NCI-H1417 (cell line): ENCODE measurements around the gene SPEM1.

Experiments used
- DNase-seq, 3 experiments: peaks; one replicate each; lab custom pipeline; 2025; lab: John Stamatoyannopoulos, UW

SPEM1 gene

DNA sequence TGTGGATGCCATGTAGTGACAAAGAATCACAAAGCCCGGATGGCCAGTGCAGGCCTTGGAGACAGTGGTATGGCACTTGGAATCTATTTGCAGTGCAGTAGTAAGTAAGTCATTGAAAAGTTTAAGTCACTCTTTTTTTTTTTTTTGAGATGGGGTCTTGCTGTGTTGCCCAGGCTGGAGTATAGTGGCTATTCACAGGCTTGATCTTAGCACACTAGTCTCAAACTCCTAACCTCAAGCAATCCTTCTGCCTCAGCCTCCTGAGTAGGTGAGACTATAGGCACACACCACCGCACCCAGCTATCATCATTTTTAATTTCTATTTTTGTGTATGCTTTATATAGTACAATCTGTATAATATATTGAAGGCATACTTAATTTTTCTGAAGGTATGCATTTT, 21.5 kb upstream of the SPEM1 start:
- DNase-seq: no peak

DNA sequence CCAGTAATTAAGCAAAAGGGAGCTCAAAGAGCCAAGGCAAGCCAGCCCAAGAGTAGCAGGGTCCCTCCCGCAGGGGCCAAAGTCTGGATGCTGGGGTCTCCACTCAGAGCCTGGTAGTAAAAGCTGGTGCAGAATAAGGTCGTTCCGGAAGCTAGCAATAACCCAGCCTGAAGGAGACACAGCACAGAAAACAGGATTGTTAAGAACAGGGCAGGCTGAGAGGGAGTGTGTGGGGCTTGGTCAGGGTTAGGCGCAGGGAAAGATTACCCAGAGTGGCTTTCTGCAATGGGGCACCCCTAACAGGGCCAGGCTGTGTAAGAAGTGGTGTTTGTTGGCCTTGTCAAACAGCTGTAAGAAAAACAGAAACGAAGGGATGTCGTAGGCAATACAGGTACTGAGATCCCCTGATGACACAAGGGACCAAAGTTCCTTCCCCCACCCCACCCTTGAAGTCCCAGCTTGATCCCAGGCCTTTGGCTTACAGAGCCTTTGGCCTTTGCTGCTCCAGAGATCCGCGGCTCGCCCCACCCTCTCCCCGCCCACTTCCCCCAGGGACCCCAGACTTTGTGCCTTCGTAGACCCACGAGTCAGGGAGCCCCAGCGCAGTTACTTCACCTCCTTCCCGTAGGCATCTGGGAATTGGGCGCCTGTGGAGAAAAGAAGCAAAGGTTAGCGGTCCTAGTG, 16.9 kb upstream of the SPEM1 start:
- peak in 2 of 3 experiments; percentile 68 to 71 for DNase-seq

DNA sequence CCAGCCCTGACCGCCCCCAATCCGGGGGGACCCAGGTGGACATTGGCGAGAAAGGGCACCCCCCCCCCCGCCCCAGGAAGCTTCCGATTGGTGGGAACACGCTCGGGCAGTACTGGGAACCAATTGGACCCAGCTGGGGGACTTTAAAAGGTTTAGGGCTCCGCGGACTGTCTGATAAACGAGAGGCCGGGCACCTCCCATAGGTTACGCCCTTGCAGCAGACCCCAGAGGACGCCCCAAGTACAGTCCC, 16.5 kb upstream of the SPEM1 start:
- DNase-seq: peak in 2 of 3 experiments; percentile 82 to 89

DNA sequence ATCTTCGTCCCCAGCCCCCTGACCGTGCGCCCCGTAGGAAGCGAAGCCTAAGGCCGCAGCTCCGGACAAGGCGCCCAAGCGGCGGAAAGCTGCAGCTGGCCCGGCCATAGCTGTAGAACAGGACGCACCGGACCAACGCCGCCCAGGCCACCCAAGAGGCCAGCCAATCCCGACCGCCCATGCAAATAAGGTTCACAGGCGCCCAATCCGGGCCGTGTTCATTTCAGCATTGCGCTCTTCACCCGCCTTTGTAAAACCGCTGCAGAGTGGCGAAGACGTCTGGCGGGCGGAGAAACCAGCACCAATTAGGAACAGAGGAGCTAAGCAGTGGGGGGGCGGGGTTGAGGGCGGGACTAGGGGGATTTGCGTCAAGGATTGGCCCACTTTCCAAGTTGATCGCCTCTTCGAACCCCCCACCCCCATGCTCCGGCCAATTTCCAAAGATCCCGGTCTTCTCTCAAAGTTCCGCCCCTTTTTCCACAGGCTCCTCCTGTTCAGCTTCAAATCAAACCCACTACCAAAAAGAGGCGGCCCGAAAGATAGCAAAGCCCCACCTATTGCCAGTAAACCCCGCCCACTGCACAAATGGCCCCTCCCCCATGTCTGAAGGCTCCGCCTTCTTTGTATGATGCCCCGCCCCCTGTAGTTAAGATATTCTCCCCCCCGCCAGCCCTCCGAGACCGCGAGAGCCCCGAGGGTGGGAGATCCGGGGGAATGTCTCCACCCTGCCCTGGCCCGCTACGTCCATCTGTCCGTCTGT, 16.0 kb upstream of the SPEM1 start, which contains the start of gene TMEM256:
TMEM256 (minus strand) TSS at position 121 of the 760 bp plus-strand sequence; CDS start at position 108, 13 bp downstream.
- DNase-seq: peak; percentile 94 to 98 (median 95)

DNA sequence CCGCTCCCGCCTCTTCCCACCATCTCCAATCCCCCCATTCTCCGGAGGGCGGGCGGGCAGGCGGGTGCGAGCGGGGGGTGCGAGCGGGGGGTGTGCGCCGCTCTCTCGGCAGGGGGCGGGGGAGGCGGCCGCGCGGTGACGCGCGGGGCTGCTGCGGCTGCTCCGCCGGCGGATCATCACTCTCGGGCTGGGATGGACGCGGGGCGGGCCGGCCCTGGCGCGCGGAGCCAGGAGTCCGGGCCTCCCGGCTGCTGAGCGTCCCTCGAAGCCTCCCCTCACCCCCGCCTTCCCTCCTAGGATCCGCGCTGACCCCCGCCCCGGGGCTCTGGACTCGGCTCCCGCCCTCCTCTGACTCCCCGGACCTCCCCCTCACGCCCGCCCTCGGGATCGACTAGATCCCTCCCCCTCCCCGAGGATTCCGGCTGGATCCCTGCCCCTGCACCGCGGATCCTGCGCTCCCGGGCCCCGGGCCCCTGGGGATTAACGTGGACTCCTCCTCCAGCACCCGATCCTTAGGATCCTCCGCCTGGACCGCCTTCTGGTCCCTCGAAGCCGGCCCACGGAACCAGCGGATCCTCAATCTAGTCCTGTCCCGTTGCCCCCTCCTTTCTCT, 15.3 kb upstream of the SPEM1 start:
- peak; percentile 49 to 75 (median 56) for DNase-seq

DNA sequence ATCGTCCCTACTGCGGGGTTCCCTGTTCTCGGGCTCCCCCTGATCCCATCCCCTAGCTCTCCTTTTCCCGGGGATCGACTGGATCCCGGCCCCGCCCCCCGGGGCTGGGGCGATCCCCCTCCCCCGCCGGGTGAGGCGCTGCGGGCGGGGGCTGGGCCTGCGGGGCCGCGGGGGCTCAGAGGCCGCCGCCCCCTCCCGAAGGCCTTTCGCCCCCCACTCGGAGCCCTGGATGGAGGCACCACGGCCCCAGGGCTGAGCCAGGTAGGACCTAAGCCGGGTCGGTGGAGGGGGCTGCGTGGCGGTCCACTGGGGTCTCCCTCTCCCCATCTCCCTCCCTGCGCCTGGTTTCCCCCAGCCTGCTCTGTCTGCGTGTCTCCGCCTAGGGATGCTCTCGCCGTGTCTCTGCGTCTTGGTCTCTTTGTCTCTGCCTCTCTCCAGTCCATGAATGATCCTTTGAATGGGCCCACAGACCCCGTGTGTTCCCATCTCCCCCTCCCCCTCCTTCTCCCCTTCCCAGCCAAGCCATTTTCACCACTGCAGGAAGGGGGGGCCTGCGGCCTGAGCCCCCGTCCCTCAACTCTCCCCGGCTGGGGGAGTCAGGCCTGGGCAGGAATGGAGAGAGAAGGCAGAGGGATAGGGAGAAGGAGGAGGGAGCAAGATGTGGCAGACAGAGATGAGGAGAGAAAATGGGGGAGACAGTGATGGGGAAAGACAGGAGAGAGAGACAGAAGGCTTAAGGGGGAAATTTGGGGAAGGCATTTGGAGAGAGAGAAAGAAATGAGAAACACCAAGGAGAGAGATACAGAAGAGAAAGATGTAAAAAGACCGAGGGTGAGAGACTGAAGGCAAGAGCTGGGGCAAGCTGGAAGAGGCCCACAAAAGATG, 14.5 kb upstream of the SPEM1 start:
- peak in 2 of 3 experiments; percentile 7 to 23 for DNase-seq

DNA sequence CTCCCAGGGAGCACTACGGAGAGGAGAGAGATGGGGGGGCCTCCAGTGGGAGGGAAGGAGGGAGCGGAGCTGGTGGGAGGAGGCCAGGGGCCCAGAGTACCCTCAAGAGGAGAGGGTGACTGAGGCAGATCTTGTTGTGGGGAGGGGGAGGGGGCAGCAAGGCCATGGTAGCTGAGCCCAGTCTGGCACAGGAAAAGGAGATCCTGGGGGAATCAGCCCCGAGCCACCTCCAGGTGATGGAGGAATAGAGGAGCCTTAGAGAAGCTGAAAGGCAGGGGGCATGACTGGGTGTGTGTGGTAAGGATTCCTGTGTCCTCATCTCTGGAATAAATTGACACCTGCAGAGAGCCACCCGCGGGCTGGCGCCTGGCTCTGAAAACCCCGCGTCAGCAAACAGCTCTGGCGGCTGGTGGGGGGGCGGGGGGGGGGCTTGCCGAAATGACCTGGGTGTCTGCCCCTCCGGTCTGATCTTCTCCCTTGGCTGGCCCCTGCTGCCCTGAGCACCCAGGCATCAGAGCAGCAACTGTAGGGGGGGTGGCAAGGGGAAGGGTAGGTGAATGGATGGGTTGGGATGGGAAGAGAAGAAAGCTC, 13.8 kb upstream of the SPEM1 start:
- DNase-seq: peak in 2 of 3 experiments; percentile 6 to 44

DNA sequence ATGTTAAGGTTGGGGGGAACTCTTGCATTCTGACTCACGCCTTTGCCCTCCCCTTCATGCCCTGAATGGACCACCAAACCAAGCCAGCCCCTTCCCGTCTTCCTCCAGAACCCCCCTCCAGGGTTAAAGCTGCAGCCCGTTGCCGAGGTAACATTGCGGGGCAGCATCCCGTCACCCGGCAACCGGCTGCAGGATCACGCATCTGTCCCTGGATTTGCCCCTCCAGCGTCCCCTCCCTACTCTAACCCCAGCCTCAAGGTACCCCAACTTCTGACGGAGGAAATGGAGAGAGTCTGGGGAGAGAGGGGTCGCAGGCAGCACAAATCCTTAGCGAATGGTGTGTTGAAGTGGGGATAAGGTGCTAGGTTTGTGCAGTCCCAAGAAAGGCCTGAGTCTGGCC, 13.0 kb upstream of the SPEM1 start:
- no peak for DNase-seq

DNA sequence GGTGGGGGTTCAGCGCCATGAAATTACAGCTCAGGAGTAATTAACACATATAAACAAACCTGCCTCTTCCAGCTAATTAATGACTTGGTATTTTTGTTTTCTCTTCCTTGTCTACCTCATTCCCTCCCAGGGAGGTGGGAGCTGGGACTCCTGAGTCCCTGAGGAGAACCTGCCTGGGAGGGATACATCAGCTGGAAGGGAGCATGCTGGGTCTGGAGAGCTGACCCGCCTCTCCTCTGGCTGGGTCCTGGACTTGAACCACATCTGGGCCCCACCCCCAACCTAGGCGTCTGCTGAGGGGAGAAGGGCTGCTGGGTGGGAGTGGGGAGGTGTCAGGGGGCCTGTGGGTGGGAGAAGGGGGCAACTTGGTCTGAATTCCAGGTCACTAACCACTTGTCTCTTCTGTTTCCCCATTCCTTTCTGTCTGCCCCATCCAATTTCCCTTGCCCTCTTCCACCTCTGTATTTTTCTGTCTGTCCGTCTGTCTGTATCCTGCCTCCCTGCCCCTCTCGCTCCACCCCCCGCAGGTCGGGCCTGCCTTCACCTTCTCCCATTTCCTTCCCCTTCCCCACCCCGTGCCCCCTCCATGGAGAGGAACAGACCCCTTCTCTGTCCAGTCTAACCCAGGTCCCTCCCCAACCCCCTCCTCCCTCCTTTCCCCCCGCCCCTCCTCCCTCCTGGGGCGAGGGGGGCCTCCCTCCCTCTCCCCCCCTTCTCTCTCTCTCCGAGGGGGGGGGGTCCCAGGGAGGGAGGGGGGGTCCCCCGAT, 12.5 kb upstream of the SPEM1 start, which contains the start of gene NLGN2:
NLGN2 (plus strand) TSS at position 361 of the 767 bp plus-strand sequence. CDS start 411 bp downstream, outside the sequence.
- no peak for DNase-seq

DNA sequence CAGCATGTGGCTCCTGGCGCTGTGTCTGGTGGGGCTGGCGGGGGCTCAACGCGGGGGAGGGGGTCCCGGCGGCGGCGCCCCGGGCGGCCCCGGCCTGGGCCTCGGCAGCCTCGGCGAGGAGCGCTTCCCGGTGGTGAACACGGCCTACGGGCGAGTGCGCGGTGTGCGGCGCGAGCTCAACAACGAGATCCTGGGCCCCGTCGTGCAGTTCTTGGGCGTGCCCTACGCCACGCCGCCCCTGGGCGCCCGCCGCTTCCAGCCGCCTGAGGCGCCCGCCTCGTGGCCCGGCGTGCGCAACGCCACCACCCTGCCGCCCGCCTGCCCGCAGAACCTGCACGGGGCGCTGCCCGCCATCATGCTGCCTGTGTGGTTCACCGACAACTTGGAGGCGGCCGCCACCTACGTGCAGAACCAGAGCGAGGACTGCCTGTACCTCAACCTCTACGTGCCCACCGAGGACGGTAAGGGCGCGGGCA, 11.8 kb upstream of the SPEM1 start:
- no peak for DNase-seq

DNA sequence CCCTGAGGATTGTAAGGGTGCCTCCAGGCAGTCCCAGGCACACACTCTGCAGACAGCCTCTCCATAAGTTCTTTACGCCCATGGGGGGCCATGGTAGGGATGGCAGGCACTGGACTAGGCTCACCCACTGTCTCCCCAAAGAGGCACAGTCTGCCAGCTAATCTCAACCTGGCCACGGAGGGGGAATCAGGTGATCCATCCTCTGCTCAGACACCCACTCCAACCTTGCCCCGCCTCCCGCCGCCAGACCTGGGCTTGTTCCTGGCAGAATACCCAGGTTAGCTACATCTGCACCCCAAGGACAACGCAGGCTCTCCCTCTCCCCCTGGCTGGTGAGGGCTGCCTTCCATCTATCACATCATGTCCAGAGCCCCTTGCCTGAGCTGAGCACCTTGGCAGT, 11.3 kb upstream of the SPEM1 start:
- no peak for DNase-seq

DNA sequence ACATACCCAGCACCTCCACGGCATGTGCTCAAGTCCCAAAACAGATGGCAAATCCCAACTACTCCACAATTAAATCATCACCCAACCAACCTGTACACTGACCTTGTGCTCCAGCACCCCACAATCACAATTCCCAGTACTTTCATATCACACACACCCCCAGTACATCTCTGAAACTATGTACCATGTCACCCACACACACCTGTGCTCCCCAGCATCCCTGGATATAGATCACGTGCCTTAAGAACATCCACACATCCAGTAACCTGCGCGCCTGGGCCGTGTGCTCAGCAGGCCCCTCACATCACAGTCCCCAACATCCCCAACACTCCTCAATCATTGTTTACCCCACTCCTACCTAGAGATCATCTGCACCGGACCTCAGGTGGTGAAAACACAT, 10.4 kb upstream of the SPEM1 start:
- no peak for DNase-seq

DNA sequence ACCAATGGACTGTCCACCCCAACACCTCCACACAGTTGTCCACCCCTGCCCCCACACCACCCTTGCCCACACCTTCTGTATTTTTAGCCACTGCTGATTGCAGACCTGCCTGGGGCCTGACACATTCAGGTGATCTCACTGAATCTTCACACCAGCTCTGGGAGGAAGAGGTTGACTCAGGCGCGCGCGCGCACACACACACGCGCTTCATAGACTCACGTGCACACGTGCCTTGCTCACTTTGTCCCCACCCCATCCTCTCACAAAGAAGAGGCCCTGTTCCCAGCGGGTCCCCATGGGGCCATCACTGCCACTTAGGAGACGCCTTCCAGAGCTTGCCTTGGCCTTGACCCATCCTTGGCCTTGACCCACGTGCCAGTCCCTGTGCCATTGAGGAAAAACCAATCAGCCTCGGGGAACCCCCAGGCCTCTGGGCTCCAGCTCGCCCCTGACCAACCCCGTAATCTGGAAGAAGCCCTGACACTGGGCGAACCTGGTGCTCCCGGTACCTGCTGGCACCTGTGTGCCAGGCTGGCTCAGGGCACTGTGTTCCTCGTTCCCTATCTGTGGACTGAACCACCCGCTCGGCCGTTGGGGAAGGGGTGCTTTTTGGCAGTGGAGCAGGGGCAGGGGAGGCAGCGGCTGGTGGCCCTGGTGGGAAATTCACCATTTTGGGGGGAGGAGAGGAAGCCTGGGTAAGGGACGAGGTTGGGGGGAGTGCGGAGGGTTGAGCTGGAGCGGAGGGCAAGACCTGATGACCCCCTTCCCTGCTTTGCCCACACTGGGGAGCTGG, 9.3 kb upstream of the SPEM1 start:
- DNase-seq: no peak

DNA sequence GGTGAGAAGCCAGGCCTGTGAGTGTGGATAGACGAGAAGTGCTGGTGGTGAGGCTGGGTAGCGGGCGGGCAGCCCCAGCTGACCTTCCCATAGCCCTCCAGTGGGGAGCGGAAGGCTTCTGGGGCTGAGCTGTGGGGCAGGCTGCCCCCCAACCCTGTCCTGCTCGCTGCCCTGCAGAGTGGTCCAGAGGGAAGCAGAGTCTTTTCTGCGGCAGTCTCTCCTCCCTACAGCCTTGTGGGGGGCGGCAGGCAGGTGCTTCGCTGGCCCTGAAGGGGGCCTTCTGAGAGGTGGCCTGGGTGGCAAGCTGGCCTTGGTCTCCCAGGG, 8.7 kb upstream of the SPEM1 start:
- no peak for DNase-seq

DNA sequence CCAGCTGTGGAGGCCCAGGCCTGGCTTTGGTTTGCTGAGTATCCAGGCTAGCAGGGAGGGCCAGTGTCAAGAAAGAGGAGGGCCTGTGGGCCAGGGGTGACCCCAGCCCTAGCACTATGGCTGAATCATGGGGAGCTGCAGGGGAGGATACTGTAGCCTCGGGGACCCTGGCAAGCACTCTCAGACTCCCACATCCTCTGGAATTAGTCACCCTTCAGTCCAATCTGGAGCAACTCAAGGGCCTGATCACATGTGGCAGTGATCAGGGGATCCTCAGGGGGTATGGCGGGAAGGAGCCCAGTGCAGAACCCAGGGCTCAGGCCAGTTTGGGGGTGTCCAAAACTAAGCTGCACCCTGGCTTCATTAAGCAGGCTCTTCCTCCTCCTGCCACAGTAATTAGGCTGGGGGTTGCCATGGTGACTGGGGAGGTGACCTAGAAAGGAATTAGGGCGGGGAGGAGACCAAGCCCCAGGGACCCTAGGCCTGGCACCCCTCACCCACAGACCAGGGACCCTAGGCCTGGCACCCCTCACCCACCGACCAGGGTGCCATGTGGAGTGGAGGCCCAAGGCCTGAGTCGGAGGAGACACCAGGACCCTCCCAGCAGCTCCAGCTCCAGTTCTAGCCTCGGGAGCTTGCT, 6.7 kb upstream of the SPEM1 start:
- DNase-seq: no peak

DNA sequence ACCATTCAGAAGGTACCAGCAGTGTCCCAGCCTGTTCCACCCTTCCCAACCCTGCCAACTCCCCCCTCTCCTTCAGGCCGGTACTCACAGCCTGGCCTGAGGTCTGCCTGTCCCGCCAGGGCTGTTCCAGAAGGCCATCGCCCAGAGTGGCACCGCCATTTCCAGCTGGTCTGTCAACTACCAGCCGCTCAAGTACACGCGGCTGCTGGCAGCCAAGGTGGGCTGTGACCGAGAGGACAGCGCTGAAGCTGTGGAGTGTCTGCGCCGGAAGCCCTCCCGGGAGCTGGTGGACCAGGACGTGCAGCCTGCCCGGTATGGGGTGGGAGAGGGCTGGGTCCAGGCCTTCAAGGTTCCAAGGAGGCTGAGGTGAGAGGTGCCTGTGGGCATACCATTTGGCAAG, 5.3 kb upstream of the SPEM1 start:
- DNase-seq: no peak

DNA sequence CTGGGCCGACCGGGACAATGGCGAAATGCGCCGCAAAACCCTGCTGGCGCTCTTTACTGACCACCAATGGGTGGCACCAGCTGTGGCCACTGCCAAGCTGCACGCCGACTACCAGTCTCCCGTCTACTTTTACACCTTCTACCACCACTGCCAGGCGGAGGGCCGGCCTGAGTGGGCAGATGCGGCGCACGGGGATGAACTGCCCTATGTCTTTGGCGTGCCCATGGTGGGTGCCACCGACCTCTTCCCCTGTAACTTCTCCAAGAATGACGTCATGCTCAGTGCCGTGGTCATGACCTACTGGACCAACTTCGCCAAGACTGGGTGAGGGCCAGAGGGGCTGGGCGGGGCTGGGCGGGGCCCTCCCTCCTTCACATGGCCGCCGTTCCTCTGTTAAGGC, 4.3 kb upstream of the SPEM1 start:
- no peak for DNase-seq

DNA sequence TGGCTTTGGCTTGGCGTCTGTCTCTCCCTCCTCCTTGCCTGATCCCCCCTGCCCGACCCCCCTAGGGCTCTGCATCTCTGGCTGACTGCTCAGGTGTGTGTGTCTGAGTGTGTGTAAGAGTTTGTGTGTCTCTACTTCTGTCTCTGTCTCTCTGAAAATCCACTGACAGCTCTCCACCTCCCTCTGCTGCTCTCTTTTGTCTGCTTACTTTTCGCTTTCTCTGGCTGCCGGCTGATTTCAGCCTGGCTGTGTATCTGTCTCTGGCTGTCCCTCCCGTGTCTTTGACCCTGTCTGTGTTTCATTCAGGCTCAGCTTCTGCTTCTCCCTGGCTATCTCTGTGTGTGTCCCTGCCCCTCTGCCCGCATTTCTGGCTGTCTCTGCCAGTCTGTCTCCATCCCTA, 3.8 kb upstream of the SPEM1 start:
- DNase-seq: no peak

DNA sequence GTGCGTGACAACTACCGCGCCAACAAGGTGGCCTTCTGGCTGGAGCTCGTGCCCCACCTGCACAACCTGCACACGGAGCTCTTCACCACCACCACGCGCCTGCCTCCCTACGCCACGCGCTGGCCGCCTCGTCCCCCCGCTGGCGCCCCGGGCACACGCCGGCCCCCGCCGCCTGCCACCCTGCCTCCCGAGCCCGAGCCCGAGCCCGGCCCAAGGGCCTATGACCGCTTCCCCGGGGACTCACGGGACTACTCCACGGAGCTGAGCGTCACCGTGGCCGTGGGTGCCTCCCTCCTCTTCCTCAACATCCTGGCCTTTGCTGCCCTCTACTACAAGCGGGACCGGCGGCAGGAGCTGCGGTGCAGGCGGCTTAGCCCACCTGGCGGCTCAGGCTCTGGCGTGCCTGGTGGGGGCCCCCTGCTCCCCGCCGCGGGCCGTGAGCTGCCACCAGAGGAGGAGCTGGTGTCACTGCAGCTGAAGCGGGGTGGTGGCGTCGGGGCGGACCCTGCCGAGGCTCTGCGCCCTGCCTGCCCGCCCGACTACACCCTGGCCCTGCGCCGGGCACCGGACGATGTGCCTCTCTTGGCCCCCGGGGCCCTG, 3.0 kb upstream of the SPEM1 start:
- DNase-seq: no peak
